DOHH2 (cell line): ENCODE measurements around the gene RNF32.

Source experiments
- EZH2phosphoT487 ChIP-seq: fragments of 200-600 bp; sonication (generic); IDR thresholded peaks from 2 replicates; pipeline ENCODE4 v1.6.1; 2017; ENCODE audit warnings: borderline replicate concordance, mild to moderate bottlenecking, antibody characterized with exemption, low read length, moderate library complexity, mixed read lengths
- TF ChIP-seq, protein P1 (sequence below): fragments of 200-600 bp; sonication (generic); IDR thresholded peaks from one replicate; pipeline ENCODE4 v1.5.1; 2014; ENCODE audit warnings: antibody characterized with exemption, mild to moderate bottlenecking, low read depth, low read length; ENCODE audit not compliant: poor library complexity, severe bottlenecking

DNA sequence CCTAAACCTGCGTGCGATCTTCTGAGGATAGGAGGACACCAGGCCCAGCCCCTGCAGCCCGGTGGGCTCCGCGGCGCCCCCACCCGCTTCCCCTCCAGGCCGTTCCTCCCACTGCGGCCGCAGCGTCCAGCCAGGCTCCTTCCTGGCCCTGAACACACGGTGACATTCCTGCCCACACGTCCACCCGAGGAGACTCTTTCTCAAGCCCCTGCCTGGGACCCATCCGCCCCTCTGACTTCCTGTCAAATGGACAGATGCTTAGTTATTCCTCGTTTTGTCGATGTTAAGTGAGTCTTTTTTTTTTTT is 32.4 kb upstream of the RNF32 start:
- TF ChIP-seq, protein P1, sequence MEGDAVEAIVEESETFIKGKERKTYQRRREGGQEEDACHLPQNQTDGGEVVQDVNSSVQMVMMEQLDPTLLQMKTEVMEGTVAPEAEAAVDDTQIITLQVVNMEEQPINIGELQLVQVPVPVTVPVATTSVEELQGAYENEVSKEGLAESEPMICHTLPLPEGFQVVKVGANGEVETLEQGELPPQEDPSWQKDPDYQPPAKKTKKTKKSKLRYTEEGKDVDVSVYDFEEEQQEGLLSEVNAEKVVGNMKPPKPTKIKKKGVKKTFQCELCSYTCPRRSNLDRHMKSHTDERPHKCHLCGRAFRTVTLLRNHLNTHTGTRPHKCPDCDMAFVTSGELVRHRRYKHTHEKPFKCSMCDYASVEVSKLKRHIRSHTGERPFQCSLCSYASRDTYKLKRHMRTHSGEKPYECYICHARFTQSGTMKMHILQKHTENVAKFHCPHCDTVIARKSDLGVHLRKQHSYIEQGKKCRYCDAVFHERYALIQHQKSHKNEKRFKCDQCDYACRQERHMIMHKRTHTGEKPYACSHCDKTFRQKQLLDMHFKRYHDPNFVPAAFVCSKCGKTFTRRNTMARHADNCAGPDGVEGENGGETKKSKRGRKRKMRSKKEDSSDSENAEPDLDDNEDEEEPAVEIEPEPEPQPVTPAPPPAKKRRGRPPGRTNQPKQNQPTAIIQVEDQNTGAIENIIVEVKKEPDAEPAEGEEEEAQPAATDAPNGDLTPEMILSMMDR, result no peak
- TF ChIP-seq EZH2phosphoT487, result no peak
